Naive thymus-derived CD8-positive, alpha-beta T cell (primary cell): ENCODE measurements around the gene ATG13. TPM values are rescaled to one million over a fixed set of nuclear protein-coding genes. Genes with fewer than 3 reads are reported as not detected.

Source experiments
- ATAC-seq, 2 donors: fragments of 150-1000 bp; cut with Tn5 transposase in 1 of 2; sonication (Bioruptor Pico), chemical (Tn5 transposase) in 1 of 2; 1 replicate in 1 of 2; 2 replicates in 1 of 2; pipeline ENCODE4 v1.10.0; 2021; ENCODE audit warnings: mild to moderate bottlenecking in 2 of 2, moderate library complexity in 2 of 2
- POLR2A ChIA-PET: fragments of 350-600 bp; sonication (Branson Sonifier 250); formaldehyde crosslinking; loops from one replicate; lab custom pipeline; 2021; ENCODE audit warnings: antibody characterized with exemption; lab: Charles Lee
- DNase-seq, 10 donors: peaks; one replicate each; pipeline versions ENCODE4 v3.0.0 to v3.0.0-alpha.2; 2020 to 2022
- H3K27ac Mint-ChIP-seq, 10 donors: one replicate each; pipeline ENCODE4 v1.8.0; 2020 to 2022; ENCODE audit warnings: mild to moderate bottlenecking in 10 of 10, mixed read lengths in 10 of 10, moderate library complexity in 4 of 10, inconsistent platforms in 1 of 10
- H3K27me3 Mint-ChIP-seq, 5 donors: one replicate each; pipeline ENCODE4 v1.8.0; 2021 to 2022; ENCODE audit warnings: mixed read lengths in 5 of 5
- H3K36me3 Mint-ChIP-seq, 3 donors: one replicate each; pipeline ENCODE4 v1.8.0; 2020 to 2022; ENCODE audit warnings: mixed read lengths in 3 of 3, mild to moderate bottlenecking in 2 of 3, inconsistent platforms in 1 of 3
- H3K4me1 Mint-ChIP-seq, 4 donors: one replicate each; pipeline ENCODE4 v1.8.0; 2021 to 2022; ENCODE audit warnings: mixed read lengths in 4 of 4
- H3K4me3 Mint-ChIP-seq, 10 donors: one replicate each; pipeline ENCODE4 v1.8.0; 2020 to 2022; ENCODE audit warnings: mild to moderate bottlenecking in 10 of 10, mixed read lengths in 10 of 10, moderate library complexity in 6 of 10, inconsistent platforms in 1 of 10
- H3K9me3 Mint-ChIP-seq, 9 donors: one replicate each; pipeline ENCODE4 v1.8.0; 2020 to 2022; ENCODE audit warnings: mixed read lengths in 9 of 9, mild to moderate bottlenecking in 3 of 9, inconsistent platforms in 1 of 9, moderate library complexity in 1 of 9
- polyA plus RNA-seq, 3 donors: library from polyadenylated mRNA; unstranded; fragments of 300-500 nt; fragmentation: Illumina TruSeq; gene quantifications; one replicate each; pipeline ENCODE4 v1.2.3, GENCODE V29; 2021
- total RNA-seq, 8 experiments: library from RNA in 2 of 8; stranded (reverse) in 2 of 8; gene quantifications; one replicate each; pipeline ENCODE4 v1.2.3 and lab custom pipeline; 2021 to 2026

Gene ATG13
- total and polyA plus RNA-seq, 5 experiments from 2014 or later: 59.6 to 98.6 (median 77.9) TPM

- no peak for ATAC-seq
- no peak for DNase-seq
- H3K4me3 Mint-ChIP-seq: no peak overlapping the region
- peaks cover 0 to 3% (median 0%) of the 10 kb centered on the region in 5 donors for H3K27me3 Mint-ChIP-seq
- H3K4me1 Mint-ChIP-seq: peaks cover 0 to 8% (median 3%) of the 10 kb centered on the region in 4 donors
- POLR2A ChIA-PET: interaction anchor here (0.6 kb wide), 1 partner anchor 97 kb away, joined by 3 read pairs; no protein-coding TSS in a partner anchor
- no peaks in the 10 kb centered on the region for H3K36me3 Mint-ChIP-seq
- no peak overlapping the region for H3K27ac Mint-ChIP-seq
- no peaks in the 10 kb centered on the region for H3K9me3 Mint-ChIP-seq
Observed at GRCh38 chr11:46722566-46723358, 105.4 kb downstream of the ATG13 start.

GRCh38 chr11:46723359-46723680 is 106.0 kb downstream of the ATG13 start:
- H3K4me3 Mint-ChIP-seq: no peak overlapping the region
- no peaks in the 10 kb centered on the region for H3K36me3 Mint-ChIP-seq
- POLR2A ChIA-PET: no interaction called here

DNA sequence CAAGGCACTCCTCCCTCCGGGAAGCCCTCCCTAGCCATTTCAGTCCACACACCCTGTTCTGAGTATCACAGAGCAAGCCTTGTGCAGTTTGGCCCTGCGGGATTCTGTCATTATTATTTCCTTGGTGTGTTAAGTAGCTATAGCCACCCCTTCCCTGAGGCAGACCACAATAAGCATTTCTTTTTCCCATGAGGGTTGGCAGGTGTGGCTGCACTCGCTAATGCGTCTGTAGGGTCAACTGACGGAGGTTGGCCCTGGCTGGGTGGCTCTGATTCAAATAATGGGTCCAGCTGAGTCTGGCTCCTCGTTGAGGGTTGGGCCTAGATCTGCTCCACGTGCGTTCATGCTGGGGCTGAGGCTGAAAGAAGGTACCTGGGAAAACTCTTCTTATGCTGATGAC is 106.7 kb downstream of the ATG13 start:
- Mint-ChIP-seq H3K36me3 (no peaks in the 10 kb centered on the region), H3K27ac (no peak overlapping the region), H3K4me3 (no peak overlapping the region), H3K27me3 (peaks cover 0 to 3% (median 0%) of the 10 kb centered on the region in 5 donors), H3K9me3 (no peaks in the 10 kb centered on the region), H3K4me1 (no peaks in the 10 kb centered on the region)
- no peak for DNase-seq
- ATAC-seq: no peak
- POLR2A ChIA-PET: no interaction called here

More at GRCh38 chr11:46723359-46723680, 106.0 kb downstream of the ATG13 start:
- peaks cover 0 to 3% (median 0%) of the 10 kb centered on the region in 5 donors for H3K27me3 Mint-ChIP-seq
- no peak for DNase-seq
- peaks cover 0 to 4% (median 3%) of the 10 kb centered on the region in 4 donors for H3K4me1 Mint-ChIP-seq
- no peak overlapping the region for H3K27ac Mint-ChIP-seq
- no peaks in the 10 kb centered on the region for H3K9me3 Mint-ChIP-seq
- ATAC-seq: no peak

Other genes starting within 250 kb of the ATG13 start
- gene MDK, start 235.9 kb upstream of the ATG13 start, total RNA-seq: 1 to 10 TPM; 7.2 to 8.0 TPM
- under 1 TPM in 1 of 3 donors, not detected in 2; 0.52 TPM for gene MDK, start 235.9 kb upstream of the ATG13 start, polyA plus RNA-seq
- gene CHRM4, start 225.8 kb upstream of the ATG13 start, total RNA-seq: under 1 TPM; 0.25 to 0.73 TPM
- gene CHRM4, start 225.8 kb upstream of the ATG13 start, polyA plus RNA-seq: under 1 TPM in 2 of 3 donors, not detected in 1; 0.16 to 0.18 TPM
- gene AMBRA1, start 23.5 kb upstream of the ATG13 start, total RNA-seq: 10 to 100 TPM; 36.8 to 38.8 TPM
- 10 to 100 TPM in 1 of 3 donors, 1 to 10 TPM in 2; 6.1 to 16.3 (median 7.4) TPM for gene AMBRA1, start 23.5 kb upstream of the ATG13 start, polyA plus RNA-seq
- 1 to 10 TPM; 8.3 to 9.4 TPM for gene HARBI1, start 326 bp upstream of the ATG13 start, total RNA-seq
- 1 to 10 TPM; 5.5 to 7.7 (median 6.0) TPM for gene HARBI1, start 326 bp upstream of the ATG13 start, polyA plus RNA-seq
- 10 to 100 TPM; 67.5 to 71.2 TPM for gene ARHGAP1, start 83.1 kb downstream of the ATG13 start, total RNA-seq
- gene ARHGAP1, start 83.1 kb downstream of the ATG13 start, polyA plus RNA-seq: 10 to 100 TPM; 35.5 to 63.1 (median 43.5) TPM
- gene ZNF408, start 83.5 kb downstream of the ATG13 start, total RNA-seq: 10 to 100 TPM; 21.4 to 26.5 TPM
- 10 to 100 TPM in 1 of 3 donors, 1 to 10 TPM in 2; 6.3 to 11.7 (median 9.6) TPM for gene ZNF408, start 83.5 kb downstream of the ATG13 start, polyA plus RNA-seq
- gene F2, start 101.7 kb downstream of the ATG13 start, total RNA-seq: not detected
- not detected for gene F2, start 101.7 kb downstream of the ATG13 start, polyA plus RNA-seq
- 10 to 100 TPM; 42.2 to 45.7 TPM for gene CKAP5, start 228.7 kb downstream of the ATG13 start, total RNA-seq
- gene CKAP5, start 228.7 kb downstream of the ATG13 start, polyA plus RNA-seq: 10 to 100 TPM; 10.7 to 17.2 (median 11.0) TPM